Measurements from ENCODE around the gene P2RX1.

Gene P2RX1

GRCh38 chr17:3889325-3890012 is 26.8 kb downstream of the P2RX1 start:
- DNase-seq (ENCODE audit: low read depth in 3 of 3, low spot score in 1 of 3) = no peak

- DNase-seq (ENCODE audit: low read depth in 3 of 3, low spot score in 1 of 3) = no peak
Observed at GRCh38 chr17:3888343-3889171, 27.7 kb downstream of the P2RX1 start.

GRCh38 chr17:3887804-3888203 is 28.5 kb downstream of the P2RX1 start:
- no peak for DNase-seq (ENCODE audit: low read depth in 3 of 3, low spot score in 1 of 3)

GRCh38 chr17:3887394-3887793 is 28.9 kb downstream of the P2RX1 start:
- DNase-seq (ENCODE audit: low read depth in 3 of 3, low spot score in 1 of 3) = no peak

GRCh38 chr17:3886776-3887175 is 29.5 kb downstream of the P2RX1 start:
- no peak for DNase-seq (ENCODE audit: low read depth in 3 of 3, low spot score in 1 of 3)

- DNase-seq (ENCODE audit: low read depth in 3 of 3, low spot score in 1 of 3) = no peak
Observed at GRCh38 chr17:3885970-3886369, 30.3 kb downstream of the P2RX1 start.

- DNase-seq (ENCODE audit: low read depth in 3 of 3, low spot score in 1 of 3) = no peak
Observed at GRCh38 chr17:3885271-3885670, 31.0 kb downstream of the P2RX1 start.

GRCh38 chr17:3884188-3884587 is 32.1 kb downstream of the P2RX1 start:
- no peak for DNase-seq (ENCODE audit: low read depth in 3 of 3, low spot score in 1 of 3)

- no peak for DNase-seq (ENCODE audit: low read depth in 3 of 3, low spot score in 1 of 3)
Observed at GRCh38 chr17:3882276-3882675, 34.0 kb downstream of the P2RX1 start.

- no peak for DNase-seq (ENCODE audit: low read depth in 3 of 3, low spot score in 1 of 3)
Observed at GRCh38 chr17:3880983-3881382, 35.3 kb downstream of the P2RX1 start.

- no peak for DNase-seq (ENCODE audit: low read depth in 3 of 3, low spot score in 1 of 3)
Observed at GRCh38 chr17:3879591-3880417, 36.5 kb downstream of the P2RX1 start.

- DNase-seq (ENCODE audit: low read depth in 3 of 3, low spot score in 1 of 3) = no peak
Observed at GRCh38 chr17:3879186-3879585, 37.1 kb downstream of the P2RX1 start.

- DNase-seq (ENCODE audit: low read depth in 3 of 3, low spot score in 1 of 3) = no peak
Observed at GRCh38 chr17:3877220-3877619, 39.0 kb downstream of the P2RX1 start.

- DNase-seq (ENCODE audit: low read depth in 3 of 3, low spot score in 1 of 3) = no peak
Observed at GRCh38 chr17:3875317-3875716, 40.9 kb downstream of the P2RX1 start.

- no peak for DNase-seq (ENCODE audit: low read depth in 3 of 3, low spot score in 1 of 3)
Observed at GRCh38 chr17:3873862-3874261, 42.4 kb downstream of the P2RX1 start.

- no peak for DNase-seq (ENCODE audit: low read depth in 3 of 3, low spot score in 1 of 3)
Observed at GRCh38 chr17:3870871-3871306, 45.4 kb downstream of the P2RX1 start.

GRCh38 chr17:3867606-3868005 is 48.7 kb downstream of the P2RX1 start:
- DNase-seq (ENCODE audit: low read depth in 3 of 3, low spot score in 1 of 3) = no peak

GRCh38 chr17:3867106-3867505 is 49.2 kb downstream of the P2RX1 start:
- DNase-seq (ENCODE audit: low read depth in 3 of 3, low spot score in 1 of 3) = no peak

GRCh38 chr17:3866276-3866675 is 50.0 kb downstream of the P2RX1 start:
- DNase-seq (ENCODE audit: low read depth in 3 of 3, low spot score in 1 of 3) = no peak

- no peak for DNase-seq (ENCODE audit: low read depth in 3 of 3, low spot score in 1 of 3)
Observed at GRCh38 chr17:3865176-3865575, 51.1 kb downstream of the P2RX1 start.

GRCh38 chr17:3864534-3864933 is 51.7 kb downstream of the P2RX1 start:
- DNase-seq (ENCODE audit: low read depth in 3 of 3, low spot score in 1 of 3) = no peak
